B cell (primary cell): ENCODE results near the gene GALNT17. TPM values are rescaled to one million over a fixed set of nuclear protein-coding genes. Genes with fewer than 3 reads are reported as not detected.

Experiments used
- ATAC-seq: fragments of 200-7000 bp; cut with Tn5 transposase; one replicate; pipeline ENCODE4 v1.10.0; 2021; ENCODE audit warnings: low read depth, mild to moderate bottlenecking, moderate number of reproducible peaks, moderate library complexity
- CTCF ChIA-PET: fragments of 350-600 bp; sonication (Branson Sonifier 250); formaldehyde crosslinking; loops from one replicate; lab custom pipeline; 2021; ENCODE audit warnings: antibody characterized with exemption, inconsistent platforms; lab: Charles Lee
- POLR2A ChIA-PET: fragments of 350-600 bp; sonication (Branson Sonifier 250); formaldehyde crosslinking; loops from one replicate; lab custom pipeline; 2021; ENCODE audit warnings: antibody characterized with exemption; lab: Charles Lee
- DNase-seq: peaks from one replicate; pipeline ENCODE4 v3.0.0; 2013
- H2AFZ ChIP-seq: 2 replicates; pipeline ENCODE4 v1.6.1; 2012; ENCODE audit warnings: mild to moderate bottlenecking, low read depth, low read length; ENCODE audit not compliant: insufficient read depth, poor library complexity, severe bottlenecking
- H3K27ac ChIP-seq, 2 donors: 1 replicate in 1 of 2; 2 replicates in 1 of 2; pipeline ENCODE4 v1.5.1; 2012 to 2013; ENCODE audit warnings: low read length in 2 of 2, mild to moderate bottlenecking in 2 of 2, moderate library complexity in 1 of 2
- H3K27me3 ChIP-seq, 4 experiments: fragments of 200-600 bp in 1 of 4; sonication (generic) in 1 of 4; replicated peaks in 1 of 4; 1 replicate in 2 of 4; 2 replicates in 2 of 4; pipeline versions ENCODE4 v1.6.1 to v1.7.0; 2013 to 2016; ENCODE audit warnings: low read length in 3 of 4, mild to moderate bottlenecking in 2 of 4, mixed read lengths in 1 of 4, moderate library complexity in 1 of 4; ENCODE audit not compliant: insufficient read depth in 4 of 4, control insufficient read depth in 3 of 4; ENCODE audit errors: control extremely low read depth in 1 of 4
- H3K36me3 ChIP-seq, 2 experiments: replicated peaks in 1 of 2; 1 replicate in 1 of 2; 2 replicates in 1 of 2; pipeline versions ENCODE4 v1.6.1 to v1.7.1; 2013; ENCODE audit warnings: low read length in 1 of 2; ENCODE audit not compliant: insufficient read depth in 2 of 2, control insufficient read depth in 1 of 2; ENCODE audit errors: control extremely low read depth in 1 of 2, extremely low read depth in 1 of 2
- H3K4me1 ChIP-seq, 2 donors: fragments of 200-600 bp in 1 of 2; sonication (generic) in 1 of 2; 1 replicate in 1 of 2; 2 replicates in 1 of 2; pipeline versions ENCODE4 v1.5.1 to v1.6.1; 2013 to 2017; ENCODE audit warnings: low read length in 2 of 2; ENCODE audit not compliant: control insufficient read depth in 2 of 2, insufficient read depth in 2 of 2
- H3K4me2 ChIP-seq: replicated peaks from 2 replicates; pipeline ENCODE3; 2012; ENCODE audit warnings: mild to moderate bottlenecking, low read depth, low read length; ENCODE audit not compliant: poor library complexity, severe bottlenecking
- H3K4me3 ChIP-seq, 5 experiments: fragments of 200-600 bp in 1 of 5; sonication (generic) in 1 of 5; 1 replicate in 3 of 5; 2 replicates in 2 of 5; pipeline versions ENCODE4 v1.5.1 to v1.7.0; 2011 to 2016; ENCODE audit warnings: low read length in 4 of 5, mild to moderate bottlenecking in 4 of 5, low read depth in 2 of 5, control low read depth in 1 of 5, moderate library complexity in 1 of 5; ENCODE audit not compliant: insufficient read depth in 1 of 5; ENCODE audit errors: control extremely low read depth in 1 of 5, extremely low read depth in 1 of 5
- H3K79me2 ChIP-seq: fragments of 200-600 bp; sonication (generic); one replicate; pipeline ENCODE4 v1.6.0; 2016; ENCODE audit warnings: low read length; ENCODE audit not compliant: control insufficient read depth, insufficient read depth
- H3K9ac ChIP-seq: fragments of 200-600 bp; sonication (generic); 2 replicates; pipeline ENCODE4 v1.6.1; 2017; ENCODE audit warnings: mild to moderate bottlenecking, low read length, moderate library complexity
- H3K9me3 ChIP-seq, 3 donors: one replicate each; pipeline versions ENCODE4 v1.6.1 to v1.7.1; 2013; ENCODE audit warnings: low read length in 2 of 3; ENCODE audit not compliant: control insufficient read depth in 2 of 3, insufficient read depth in 1 of 3; ENCODE audit errors: control extremely low read depth in 1 of 3
- H4K20me1 ChIP-seq: 2 replicates; pipeline ENCODE4 v1.6.0; 2012; ENCODE audit warnings: mild to moderate bottlenecking, low read length; ENCODE audit not compliant: insufficient read depth, control insufficient read depth, poor library complexity, severe bottlenecking
- H3K27ac Mint-ChIP-seq: one replicate; pipeline ENCODE4 v1.8.0; 2021; ENCODE audit warnings: mixed read lengths
- H3K27me3 Mint-ChIP-seq: one replicate; pipeline ENCODE4 v1.8.0; 2021; ENCODE audit warnings: mixed read lengths
- H3K4me1 Mint-ChIP-seq: one replicate; pipeline ENCODE4 v1.8.0; 2021; ENCODE audit warnings: mixed read lengths
- H3K4me3 Mint-ChIP-seq: one replicate; pipeline ENCODE4 v1.8.0; 2021; ENCODE audit warnings: mixed read lengths
- H3K9me3 Mint-ChIP-seq: one replicate; pipeline ENCODE4 v1.8.0; 2022; ENCODE audit warnings: mixed read lengths; ENCODE audit not compliant: insufficient read depth
- CTCF ChIP-seq: fragments of 200-600 bp; IDR thresholded peaks from one replicate; pipeline ENCODE4 v1.8.0; 2022; ENCODE audit warnings: antibody characterized with exemption, mild to moderate bottlenecking
- EZH2 ChIP-seq: IDR thresholded peaks from 2 replicates; pipeline ENCODE4 v1.6.1; 2012; ENCODE audit warnings: borderline replicate concordance, low read depth, mild to moderate bottlenecking, moderate library complexity, low read length; ENCODE audit not compliant: insufficient read depth, poor library complexity, severe bottlenecking
- WGBS: methylation state at CpG from one replicate; pipeline ENCODE4 v1.1.5; 2013; ENCODE audit warnings: missing lambda C conversion rate; ENCODE audit not compliant: insufficient coverage; 5-methylcytosine and 5-hydroxymethylcytosine counted together
- intact Hi-C: fragments of 100-400 bp; cut with micrococcal nuclease; formaldehyde crosslinking; loops from one replicate; pipeline ENCODE4 v1.10.0; 2022
- polyA plus RNA-seq: library from polyadenylated mRNA; depleted of rRNA; stranded (reverse); fragments of >200 nt; gene quantifications from 2 replicates; pipeline ENCODE4 v1.2.3, GENCODE V29; 2012
- total RNA-seq, 2 donors: library from RNA; stranded (reverse); fragments of 120-200 nt in 1 of 2; gene quantifications; 1 replicate in 1 of 2; 2 replicates in 1 of 2; pipeline versions ENCODE4 v1.2.3 to v1.2.4, GENCODE V29; 2013 to 2022

The GALNT17 gene
- total and polyA plus RNA-seq, 2 donors (not counting 1 experiment from before 2014, with no cell fraction given), result not detected

DNA sequence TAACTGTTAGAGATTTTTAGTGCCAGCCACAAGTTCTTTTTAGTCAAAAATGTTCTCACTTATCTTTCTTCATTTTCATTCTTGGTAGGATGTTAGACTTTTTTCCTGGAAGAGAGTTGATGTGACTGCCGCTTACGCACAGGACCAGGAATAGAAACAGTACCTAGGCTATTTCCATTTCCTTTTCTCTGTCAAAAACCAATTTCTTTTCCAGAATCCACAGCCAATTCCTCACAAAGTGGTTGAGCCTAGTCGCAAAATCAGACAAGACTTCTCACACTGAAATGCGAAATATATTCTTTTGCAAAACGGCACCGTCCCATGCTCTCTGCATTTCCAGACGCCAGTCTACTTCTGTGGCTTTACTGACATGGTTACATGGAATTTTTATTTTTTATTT lies 394.2 kb downstream of the GALNT17 start:
- no peak overlapping the region for H3K4me2 ChIP-seq
- Mint-ChIP-seq H3K4me3 (no peak overlapping the region), H3K27ac (no peak overlapping the region), H3K9me3 (no peaks in the 10 kb centered on the region), H3K27me3 (no peaks in the 10 kb centered on the region), H3K4me1 (no peaks in the 10 kb centered on the region)
- intact Hi-C loops, result no loop called here
- H4K20me1 ChIP-seq, result no peaks in the 10 kb centered on the region
- no peak overlapping the region for H3K27ac ChIP-seq
- H3K9ac ChIP-seq, result no peak overlapping the region
- no peaks in the 10 kb centered on the region for H3K4me1 ChIP-seq
- H2AFZ ChIP-seq, result no peak overlapping the region
- H3K9me3 ChIP-seq, result peaks cover 0 to 24% (median 0%) of the 10 kb centered on the region in 3 donors
- no peaks in the 10 kb centered on the region for H3K79me2 ChIP-seq
- ChIA-PET POLR2A (no interaction called here), CTCF (no interaction called here)
- TF ChIP-seq CTCF, result no peak
- no peak for TF ChIP-seq EZH2
- H3K36me3 ChIP-seq, result no peaks in the 10 kb centered on the region
- DNase-seq, result no peak
- no peak for ATAC-seq
- 92% methylated on average over 2 of the region's 7 CpGs for WGBS
- H3K27me3 ChIP-seq, result no peaks in the 10 kb centered on the region
- H3K4me3 ChIP-seq, result no peak overlapping the region

- no peaks in the 10 kb centered on the region for H3K4me1 ChIP-seq
- H2AFZ ChIP-seq, result no peak overlapping the region
- Mint-ChIP-seq H3K4me1 (no peaks in the 10 kb centered on the region), H3K27ac (no peak overlapping the region), H3K27me3 (no peaks in the 10 kb centered on the region), H3K9me3 (no peaks in the 10 kb centered on the region), H3K4me3 (no peak overlapping the region)
- H3K9me3 ChIP-seq, result peaks cover 0 to 21% (median 0%) of the 10 kb centered on the region in 3 donors
- no peak overlapping the region for H3K27ac ChIP-seq
- H3K9ac ChIP-seq, result no peak overlapping the region
- no peaks in the 10 kb centered on the region for H3K79me2 ChIP-seq
- POLR2A ChIA-PET, result no interaction called here
- no peaks in the 10 kb centered on the region for H4K20me1 ChIP-seq
- ATAC-seq (no peak), DNase-seq (no peak)
- no peak overlapping the region for H3K4me2 ChIP-seq
- no peaks in the 10 kb centered on the region for H3K27me3 ChIP-seq
- intact Hi-C loops, result no loop called here
- CTCF ChIA-PET, result no interaction called here
- H3K4me3 ChIP-seq, result no peak overlapping the region
- WGBS, result no CpG with 5 or more reads among the region's 5 CpGs
- no peaks in the 10 kb centered on the region for H3K36me3 ChIP-seq
- TF ChIP-seq CTCF, result no peak
- no peak for TF ChIP-seq EZH2
These were observed 395.3 kb downstream of the GALNT17 start for GRCh38 chr7:71527213-71527612.
